GM19025 (cell line): ENCODE measurements around the gene GRK6.
A peak's percentile ranks its signal among the peaks of the same experiment; 100 is the strongest.
"Not testable (repeated sequence)": the region's sequence is repeated elsewhere in the genome, so short reads cannot be mapped to it uniquely, and the experiment has no call there.

Experiments used
- ATAC-seq: cut with Tn5 transposase; IDR thresholded peaks from one replicate; pipeline ENCODE4 v1.9.1; 2021; ENCODE audit warnings: mild to moderate bottlenecking, low read depth, moderate library complexity; ENCODE audit not compliant: unreplicated experiment

GRK6 gene

DNA sequence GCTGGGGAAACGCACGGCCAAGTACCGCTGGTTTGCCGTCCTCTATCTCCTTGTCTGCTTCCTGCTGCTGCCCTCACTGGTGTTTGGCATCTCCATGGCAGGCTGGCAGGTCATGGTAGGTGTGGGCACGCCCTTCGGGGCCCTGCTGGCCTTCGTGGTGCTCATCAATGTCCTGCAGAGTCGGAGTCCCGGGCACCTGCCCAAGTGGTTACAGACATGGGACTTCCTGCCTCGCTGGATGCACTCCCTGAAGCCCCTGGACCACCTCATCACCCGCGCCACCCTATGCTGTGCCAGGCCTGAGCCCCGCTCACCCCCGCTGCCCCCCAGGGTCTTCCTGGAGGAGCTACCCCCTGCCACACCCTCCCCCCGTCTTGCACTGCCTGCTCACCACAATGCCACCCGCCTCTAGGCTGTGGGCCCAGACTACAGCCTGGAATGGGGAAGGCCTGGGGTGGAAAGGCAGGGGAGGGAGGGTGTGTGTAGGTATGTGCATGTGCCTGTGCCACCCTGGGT, 28.5 kb upstream of the GRK6 start:
- no peak for ATAC-seq

DNA sequence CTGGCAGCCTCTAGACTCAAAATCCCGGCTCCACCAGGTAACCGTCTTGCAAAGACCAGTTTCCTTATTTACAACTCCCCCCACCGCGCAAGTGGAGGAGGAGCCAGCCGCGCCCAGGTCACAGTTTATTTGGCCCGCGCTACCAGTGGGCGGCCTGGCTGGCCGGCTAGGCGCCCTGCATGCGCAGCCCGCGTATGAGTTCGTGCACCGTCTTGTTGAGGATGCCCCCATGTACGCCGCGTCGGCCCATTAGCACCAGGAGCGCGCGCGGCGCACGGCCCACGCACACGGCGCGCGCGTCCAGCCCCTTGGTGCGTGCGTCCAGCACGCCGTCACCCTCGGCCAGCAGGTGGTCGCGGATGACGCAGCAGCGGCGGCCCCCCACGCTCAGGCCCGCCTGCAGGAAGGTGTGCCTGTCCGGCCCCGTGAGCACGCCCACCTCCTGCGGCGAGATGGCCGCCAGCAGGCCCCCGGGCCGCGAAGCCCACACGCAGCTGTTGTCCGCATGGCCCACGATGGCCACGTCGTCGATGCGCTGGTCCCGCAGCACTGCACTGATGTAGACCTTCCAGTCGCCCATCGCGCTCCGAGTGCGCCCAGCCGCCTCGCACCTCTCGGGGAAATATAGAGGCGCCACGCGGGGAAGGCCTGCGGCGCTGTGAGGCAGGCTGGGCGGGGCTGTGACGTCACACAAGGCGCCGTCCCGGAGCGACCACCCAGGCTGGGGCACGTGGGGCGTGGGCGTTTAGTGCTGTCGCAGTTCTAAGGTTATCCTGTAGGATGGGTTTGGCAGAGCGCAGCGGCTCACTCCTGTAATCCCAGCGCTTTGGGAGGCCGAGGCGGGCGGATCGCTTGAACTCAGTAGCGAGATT, 26.2 kb upstream of the GRK6 start, which contains the start of gene PFN3:
PFN3 (minus strand) TSS at position 665 of the 872 bp plus-strand sequence; CDS start at position 580, 85 bp downstream.
- ATAC-seq: no peak

DNA sequence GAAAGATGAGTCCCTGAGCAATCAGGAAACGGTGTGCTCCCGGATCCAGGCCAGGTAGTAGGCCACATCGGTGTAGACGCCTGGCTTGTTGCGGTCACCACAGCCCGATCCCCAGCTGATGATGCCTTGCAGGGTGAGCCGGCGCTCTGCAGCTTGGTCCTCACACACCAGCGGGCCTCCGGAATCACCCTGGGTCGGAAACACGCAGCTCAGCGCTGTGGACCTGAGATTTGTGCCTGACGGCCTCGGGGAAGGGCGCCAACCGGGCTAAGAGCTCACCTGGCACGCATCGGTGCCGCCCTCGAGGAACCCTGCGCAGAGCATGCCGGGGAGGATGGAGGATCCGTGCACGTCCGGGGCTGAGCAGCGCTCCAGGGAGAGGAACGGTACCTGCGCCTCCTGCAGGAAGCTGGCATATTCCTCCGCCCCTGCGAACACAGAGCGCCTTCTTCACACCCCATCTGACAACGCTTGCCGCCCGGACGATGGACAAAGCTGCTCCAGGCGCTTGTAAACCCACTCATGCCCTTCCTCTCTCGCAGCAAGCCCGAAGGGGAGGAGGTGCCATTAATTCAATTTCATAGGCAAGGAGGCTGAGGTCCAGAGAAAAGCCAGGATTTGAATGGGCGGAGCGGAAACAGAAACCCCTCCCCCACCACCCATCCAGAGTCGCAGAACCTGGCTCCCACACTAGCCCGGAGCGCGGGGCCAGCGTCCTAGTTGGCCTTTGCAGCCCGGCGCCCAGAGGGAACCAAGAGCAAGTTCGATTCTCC, 24.0 kb upstream of the GRK6 start:
- ATAC-seq: no peak

DNA sequence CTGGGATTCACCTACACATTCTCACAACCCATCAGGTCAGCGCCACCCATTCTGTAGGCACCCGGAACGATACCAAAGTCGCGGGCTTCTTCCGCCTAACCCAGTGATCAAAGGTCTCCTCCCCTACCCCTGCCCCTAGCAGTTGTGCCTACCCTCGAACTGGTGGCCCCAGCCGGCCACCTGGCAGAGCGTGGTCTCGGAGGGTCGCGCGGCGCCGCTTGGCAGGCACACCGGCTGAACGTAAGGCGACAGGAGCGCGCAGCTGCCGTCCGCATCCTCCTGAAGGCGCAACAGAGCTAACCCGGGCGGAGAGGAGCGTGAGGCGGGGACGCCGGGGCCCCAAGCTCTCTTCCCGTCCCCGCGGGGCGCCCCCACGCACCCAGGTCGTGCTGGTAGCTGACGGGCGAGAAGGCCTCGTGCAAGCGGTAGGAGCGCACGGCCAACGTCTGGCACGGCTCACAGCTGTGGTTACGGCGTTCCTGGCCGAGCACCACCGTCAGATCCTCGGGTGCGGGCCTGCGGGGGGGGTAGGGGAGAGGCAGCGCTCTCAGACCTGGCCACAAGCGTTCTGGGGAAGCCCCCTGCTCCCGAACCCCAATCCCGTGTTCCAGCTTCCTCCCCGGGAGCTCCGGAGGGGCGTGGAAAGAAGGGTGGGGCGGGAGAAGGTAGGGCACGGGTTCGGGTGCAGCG, 23.2 kb upstream of the GRK6 start:
- peak; percentile 14 for ATAC-seq

DNA sequence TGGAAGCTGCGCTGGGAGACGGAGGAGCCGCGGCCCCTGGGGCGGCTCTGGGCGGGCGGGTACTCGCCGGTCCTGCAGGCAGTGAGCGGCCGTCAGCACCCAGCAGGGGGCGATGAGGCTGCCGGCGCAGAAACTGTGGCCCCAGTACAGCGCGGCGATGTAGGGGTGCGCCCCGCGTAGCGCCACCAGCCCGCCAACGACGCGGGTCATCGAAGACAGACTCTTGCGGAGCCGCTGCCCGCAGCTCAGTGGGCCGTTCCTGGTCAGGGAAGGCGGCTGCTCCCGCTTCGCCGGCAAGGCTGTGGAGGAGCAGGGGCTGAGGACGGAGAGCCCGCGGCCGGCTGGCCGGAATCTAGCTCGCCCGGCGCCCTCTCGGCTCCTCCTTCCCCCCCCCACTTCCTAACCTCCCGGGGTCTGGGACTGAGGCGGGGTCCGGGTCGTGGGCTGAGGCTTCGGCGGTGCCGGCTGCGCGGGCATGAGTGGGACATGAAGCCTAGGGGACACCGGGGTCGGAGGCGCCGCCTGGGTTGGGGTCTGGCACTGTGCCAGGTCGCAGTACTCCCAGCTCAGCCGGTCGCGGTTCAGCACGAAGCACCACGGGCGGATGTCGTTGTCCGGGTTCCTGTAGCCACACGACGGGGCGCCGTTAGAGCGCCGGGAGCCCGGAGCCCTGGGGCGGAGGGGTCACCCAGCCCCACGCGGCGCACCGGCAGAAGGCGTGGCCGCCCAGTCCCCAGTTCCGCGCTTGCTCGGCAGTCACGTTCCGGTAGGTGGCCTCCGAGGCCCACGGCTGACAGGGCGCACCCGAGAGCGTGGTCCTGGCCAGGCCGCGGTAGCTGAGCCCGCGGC, 22.5 kb upstream of the GRK6 start:
- peak; percentile 71 for ATAC-seq

DNA sequence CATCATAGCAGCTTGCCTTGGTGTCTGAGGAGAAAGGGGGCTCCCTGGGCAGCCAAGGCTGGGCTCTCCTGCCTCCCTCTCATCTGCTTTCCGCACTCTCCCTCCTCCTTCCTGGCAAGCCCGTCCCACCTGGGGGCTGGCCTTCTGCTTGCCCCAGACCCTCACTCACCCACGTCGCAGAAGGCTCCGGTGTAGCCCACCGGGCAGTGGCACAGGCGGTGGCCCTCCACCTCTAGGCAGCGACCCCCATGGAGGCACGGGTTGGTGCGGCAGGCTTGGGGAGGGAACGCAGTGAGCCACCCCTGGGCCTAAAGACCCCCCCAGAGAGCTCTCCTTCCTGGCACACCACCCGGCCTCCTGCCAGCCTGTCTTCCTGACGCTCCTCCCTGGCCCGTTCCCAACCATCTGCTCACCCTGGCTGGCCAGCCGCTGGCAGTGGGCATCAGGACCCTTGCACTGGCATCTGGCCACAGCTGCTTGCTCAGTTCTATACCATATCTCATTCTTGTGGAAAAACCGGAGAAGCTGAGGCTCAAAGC, 21.8 kb upstream of the GRK6 start:
- no peak for ATAC-seq

DNA sequence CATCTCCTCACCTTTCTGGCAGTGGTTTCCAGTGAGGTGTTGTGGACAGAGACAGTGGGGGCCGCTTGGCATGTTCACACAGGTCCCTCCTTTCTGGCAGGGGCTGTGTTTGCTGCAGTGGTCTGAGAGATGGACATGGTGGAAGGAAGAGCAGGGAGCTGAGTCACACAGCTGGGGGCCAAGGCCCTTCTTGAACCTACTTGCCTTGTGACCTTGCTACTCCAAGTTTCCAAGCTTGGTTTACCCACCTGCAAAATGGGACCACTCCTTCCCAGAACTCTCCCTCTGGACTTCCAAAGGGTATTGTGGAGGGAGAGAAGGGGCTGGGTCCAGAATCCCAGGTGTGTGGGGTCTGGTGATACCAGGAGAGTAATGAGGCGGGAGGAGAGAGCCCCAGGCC, 21.2 kb upstream of the GRK6 start:
- no peak for ATAC-seq

DNA sequence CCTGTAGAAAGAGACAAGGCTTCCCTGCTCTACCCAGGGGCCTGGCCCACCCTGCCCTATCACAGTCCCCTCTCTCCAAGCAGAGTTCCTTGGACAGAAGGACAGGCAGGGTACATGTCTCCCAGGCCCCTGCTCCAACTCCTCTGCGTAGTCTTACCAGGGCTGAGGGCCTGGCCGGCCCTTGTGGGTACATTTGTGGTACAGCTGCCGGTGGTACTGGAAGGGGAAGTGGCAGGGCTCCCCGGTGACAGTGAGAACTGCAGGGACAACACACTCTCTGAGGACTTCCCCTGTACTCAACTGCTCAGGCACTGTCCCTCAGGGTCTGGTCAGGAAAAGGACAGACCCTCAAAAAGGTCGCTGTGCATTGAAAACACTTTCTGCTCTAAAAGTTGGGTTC, 20.7 kb upstream of the GRK6 start:
- no peak for ATAC-seq

DNA sequence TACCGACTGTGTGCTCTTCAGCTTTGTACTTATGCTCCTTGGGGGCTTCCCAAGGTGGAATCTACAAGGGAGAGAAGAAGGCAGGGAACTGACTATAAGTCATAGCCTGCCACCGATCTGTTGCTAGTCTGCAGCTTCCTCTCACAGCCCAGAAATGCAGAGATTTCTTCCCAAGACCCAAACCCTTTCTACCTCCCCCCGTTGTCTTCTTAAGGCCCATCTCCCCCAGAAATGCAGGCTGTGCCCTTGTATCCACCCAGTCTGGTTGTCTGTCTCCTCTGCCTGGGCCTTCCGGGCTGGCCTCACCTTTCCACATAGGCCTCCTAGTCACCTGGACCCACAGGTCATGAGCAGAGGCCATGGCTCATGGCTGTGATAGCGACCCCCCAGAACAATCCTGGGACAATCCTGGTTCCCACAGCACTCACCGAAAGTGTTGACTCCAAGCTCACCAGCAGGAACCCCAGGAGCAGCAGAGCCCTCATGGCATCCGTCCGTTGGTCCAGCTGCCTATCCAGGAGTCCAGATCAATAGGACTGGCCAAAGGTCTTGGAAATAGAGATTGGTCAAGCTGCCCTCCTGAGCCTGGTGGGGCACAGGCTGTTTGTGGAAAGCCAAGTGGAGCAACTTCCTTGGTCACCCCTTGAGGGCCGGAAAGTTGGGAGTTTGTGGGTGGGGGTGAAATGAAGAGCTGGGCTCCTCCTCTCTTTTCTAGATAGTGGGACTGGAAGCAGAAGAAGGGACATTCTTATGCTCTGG, 17.3 kb upstream of the GRK6 start, which contains the start of gene F12:
F12 (minus strand) TSS at position 522 of the 759 bp plus-strand sequence; CDS start at position 485, 37 bp downstream.
- no peak for ATAC-seq

DNA sequence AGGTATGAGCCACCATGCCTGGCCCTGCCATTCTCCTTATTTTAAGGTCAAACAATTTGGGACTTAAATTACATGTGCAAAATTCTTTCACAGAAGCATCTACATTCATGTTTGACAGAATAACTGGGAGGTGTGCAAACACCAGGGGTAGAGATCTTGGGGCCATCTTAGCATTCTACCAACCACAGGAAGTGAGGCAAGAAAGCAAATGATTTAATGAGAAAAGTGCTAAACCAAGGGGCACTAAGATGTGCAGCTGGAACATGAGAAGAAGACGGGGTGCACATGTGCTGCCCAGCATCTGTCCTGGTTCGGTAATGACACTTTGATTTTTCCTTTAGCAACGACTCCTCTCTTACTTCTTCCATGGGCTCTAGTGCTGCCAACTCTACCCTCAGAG, 15.9 kb upstream of the GRK6 start:
- no peak for ATAC-seq

DNA sequence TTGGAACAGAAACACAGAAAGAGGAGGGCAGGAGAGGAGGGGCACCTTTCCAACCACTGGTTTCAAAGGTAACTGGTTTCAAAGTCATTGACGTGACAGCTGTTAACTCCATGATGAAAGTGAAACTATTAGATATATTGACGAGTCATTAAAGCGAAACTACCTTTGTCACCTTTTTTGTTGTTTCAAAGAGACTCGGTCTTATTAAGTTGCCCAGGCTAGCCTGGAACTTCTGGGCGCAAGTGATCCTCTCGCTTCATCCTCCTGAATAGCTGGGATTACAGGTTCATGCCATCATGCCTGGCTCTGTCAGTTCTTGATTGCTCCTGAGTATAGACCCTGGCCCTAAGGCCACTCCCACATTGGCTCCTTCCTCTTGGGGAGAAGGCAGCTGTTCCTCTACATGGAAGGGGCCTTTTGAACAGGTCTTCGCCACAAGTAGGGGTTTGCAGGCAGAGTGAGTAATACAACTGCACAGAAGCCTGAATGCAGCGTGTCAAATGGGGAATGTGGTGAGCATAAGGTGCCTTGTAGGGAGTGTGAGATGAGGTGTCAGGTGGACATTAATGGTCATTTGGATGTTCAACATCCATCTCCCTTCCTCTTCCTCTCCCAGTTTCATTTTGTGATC, 13.8 kb upstream of the GRK6 start:
- peak; percentile 68 for ATAC-seq

DNA sequence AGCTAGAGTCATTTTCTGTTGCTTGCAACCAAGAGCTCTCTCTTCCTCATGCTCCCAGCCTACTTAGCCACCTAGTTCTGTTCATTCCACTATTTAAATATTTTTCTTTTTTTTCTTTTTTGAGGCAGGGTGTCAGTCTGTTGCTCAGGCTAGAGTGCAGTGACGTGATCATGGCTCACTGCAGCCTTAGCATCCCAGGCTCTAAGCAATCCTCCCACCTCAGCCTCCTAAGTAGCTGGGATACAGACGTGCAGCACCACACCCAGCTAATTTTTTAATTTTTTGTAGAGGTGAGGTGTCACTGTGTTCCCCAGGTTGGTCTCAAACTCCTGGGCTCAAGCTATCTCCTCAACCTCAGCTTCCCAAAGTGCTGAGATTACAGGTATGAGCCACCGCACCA, 12.0 kb upstream of the GRK6 start:
- ATAC-seq: no peak

DNA sequence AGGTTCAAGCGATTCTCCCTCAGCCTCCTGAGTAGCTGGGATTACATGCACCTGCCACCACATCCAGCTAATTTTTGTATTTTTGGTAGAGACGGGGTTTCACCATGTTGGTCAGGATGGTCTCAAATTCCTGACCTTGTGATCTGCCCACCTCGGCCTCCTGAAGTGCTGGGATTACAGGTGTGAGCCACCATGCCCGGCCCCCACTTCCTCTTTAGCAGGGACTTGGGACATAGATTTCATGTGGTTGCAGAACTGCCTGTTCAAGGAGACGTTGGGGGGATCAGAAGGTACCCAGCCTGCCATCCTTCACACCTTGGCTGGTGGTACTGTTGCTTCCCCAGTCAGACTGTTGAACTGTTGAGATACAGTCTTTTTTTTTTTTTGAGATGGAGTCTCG, 9.4 kb upstream of the GRK6 start:
- not testable (repeated sequence) for ATAC-seq

DNA sequence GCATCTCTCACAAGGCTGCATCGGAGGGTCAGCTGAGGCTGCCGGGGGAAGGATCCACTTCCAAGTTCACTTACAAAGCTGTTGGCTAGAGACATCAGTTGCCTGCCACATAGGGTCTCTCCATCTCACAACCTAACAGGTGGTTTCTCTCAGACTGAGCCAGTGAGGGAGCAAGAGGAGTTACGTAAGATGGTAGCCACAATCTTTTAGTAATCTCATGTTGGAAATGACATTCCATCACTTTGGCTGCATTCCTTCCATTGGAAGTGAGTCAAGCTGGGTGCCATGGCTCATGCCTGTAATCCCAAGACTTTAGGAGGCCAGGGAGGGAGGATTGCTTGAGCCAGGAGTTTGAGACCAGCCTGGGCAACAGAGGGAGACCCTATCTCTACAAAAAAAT, 7.4 kb upstream of the GRK6 start:
- ATAC-seq: no peak

DNA sequence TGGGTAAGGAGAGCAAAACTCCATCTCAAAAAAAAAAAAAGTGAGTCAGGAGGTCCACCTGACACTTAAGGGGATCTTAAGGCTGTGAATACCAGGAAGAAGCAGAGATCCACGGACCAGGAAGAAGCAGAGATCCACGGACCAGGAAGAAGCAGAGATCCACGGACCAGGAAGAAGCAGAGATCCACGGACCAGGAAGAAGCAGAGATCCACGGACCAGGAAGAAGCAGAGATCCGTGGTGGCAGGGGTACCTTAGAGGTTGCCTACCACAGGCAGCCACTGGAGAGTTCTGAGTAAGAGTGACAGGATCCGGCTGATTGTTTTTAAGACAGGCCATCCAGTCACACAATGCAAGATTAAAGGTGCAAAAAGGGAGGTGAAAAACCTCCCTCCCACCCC, 6.0 kb upstream of the GRK6 start:
- not testable (repeated sequence) for ATAC-seq

DNA sequence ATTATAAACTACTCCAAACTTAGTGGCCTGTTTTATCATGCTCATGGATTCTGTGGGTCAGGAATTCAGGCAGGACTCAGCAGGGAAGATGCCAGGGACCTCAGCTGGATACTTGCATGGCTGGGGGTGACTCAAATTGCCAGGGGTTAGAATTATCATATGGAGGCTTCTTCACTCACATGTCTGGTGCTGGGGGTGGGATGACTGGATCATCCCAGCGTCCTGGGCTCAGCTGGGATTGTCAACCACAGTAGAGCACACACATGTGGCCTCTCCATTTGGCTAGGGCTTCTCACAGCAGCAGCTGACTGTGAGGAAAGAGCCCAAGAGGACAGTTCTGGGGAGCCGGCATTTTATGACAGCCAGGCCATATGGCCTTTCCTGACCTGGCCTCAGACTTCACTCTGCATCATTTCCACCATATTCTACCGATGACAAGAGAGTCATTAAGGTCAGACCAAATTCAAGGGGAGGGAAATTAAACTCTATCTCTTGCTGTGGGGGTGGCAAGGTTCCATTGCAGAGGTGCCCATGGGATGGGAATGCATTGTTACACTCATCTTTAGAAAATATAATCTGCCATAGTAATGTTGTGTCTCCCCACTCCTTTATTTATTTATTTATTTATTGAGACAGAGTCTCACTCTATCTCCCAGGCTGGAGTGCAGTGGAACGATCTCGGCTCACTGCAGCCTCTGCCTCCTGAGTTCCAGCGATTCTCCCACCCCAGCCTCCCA, 5.2 kb upstream of the GRK6 start:
- ATAC-seq: no peak

DNA sequence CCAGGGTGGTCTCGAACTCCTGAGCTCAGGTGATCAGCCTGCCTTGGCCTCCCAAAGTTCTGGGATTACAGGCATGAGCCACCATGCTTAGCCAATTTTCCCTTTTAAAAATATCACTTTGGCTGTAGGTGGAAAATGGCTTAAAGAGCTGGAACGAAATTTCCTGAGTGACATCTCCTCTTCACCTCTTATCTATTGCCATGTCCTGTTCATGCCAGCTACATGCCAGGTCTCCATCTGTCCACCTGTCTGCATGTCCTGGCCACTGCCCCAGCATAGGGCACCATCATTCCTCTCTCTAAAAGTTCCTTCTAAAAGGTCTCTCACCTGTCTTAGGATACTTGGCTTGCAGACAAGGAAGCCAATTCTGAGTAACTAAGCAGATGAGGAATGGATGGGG, 2.8 kb upstream of the GRK6 start:
- no peak for ATAC-seq
